Pancreas (tissue), 8 donors: ENCODE data around the gene IL22RA2. TPM values are rescaled to one million over a fixed set of nuclear protein-coding genes. Genes with fewer than 3 reads are reported as not detected.

Experiments used
- polyA plus RNA-seq, 2 donors: library from polyadenylated mRNA; stranded (reverse); fragments of 200-250 nt; gene quantifications; one replicate each; pipeline ENCODE4 v1.2.3, GENCODE V29; 2013
- total RNA-seq, 6 donors: library from RNA; stranded (reverse); fragmentation: NEBNext Ultra II Directional in 4 of 6; extraction: Animal tissue kit (Norgen Biotek cat#: 25700) in 4 of 6; gene quantifications; one replicate each; pipeline versions ENCODE4 v1.2.1 to v1.2.4, GENCODE V29; 2021 to 2023
- donor health status: healthy with polysubstance abuse.
- donor health status: DM: no; HTN: no; CAD: no; lungs with moderate emphysema.
- donor health status: DM: no; HTN: no; CAD: no.
- donor health status: Bipolar disorder and iron deficiency.
- donor health status: DM: yes; HTN: yes; CAD: no.
- donor health status: DM: no; HTN: no; CAD: no.
- donor health status: DM: no; HTN: no; CAD: no.
- donor health status: DM: yes; HTN: yes; CAD: no.

Gene IL22RA2
- total and polyA plus RNA-seq, 8 donors, result 0.06 TPM; not detected in 7

Other genes with a start within 250 kb of the IL22RA2 start
- gene IL20RA, start 128.7 kb downstream of the IL22RA2 start, total RNA-seq, result 10 to 100 TPM in 1 of 6 donors, 1 to 10 TPM in 5; 5.5 to 12.4 (median 9.0) TPM
- gene IL20RA, start 128.7 kb downstream of the IL22RA2 start, polyA plus RNA-seq, result 10 to 100 TPM in 1 of 2 donors, 1 to 10 TPM in 1; 7.0 to 22.2 TPM
- gene IFNGR1, start 45.7 kb upstream of the IL22RA2 start, total RNA-seq, result 10 to 100 TPM; 14.1 to 65.5 (median 19.9) TPM
- 10 to 100 TPM; 22.0 to 30.7 TPM for gene IFNGR1, start 45.7 kb upstream of the IL22RA2 start, polyA plus RNA-seq